Lower leg skin (tissue), 3 donors: ENCODE measurements around the gene OGFR.

ENCODE experiments used
- CTCF ChIP-seq, 3 donors: fragments of 450-650 bp; IDR thresholded peaks; one replicate each; pipeline ENCODE4 v1.5.1; 2016; ENCODE audit warnings: antibody characterized with exemption in 3 of 3, mild to moderate bottlenecking in 3 of 3, moderate library complexity in 2 of 3
- POLR2A ChIP-seq, 2 donors: fragments of 450-650 bp; IDR thresholded peaks; one replicate each; pipeline ENCODE4 v1.6.1; 2016 to 2017; ENCODE audit warnings: antibody characterized with exemption in 2 of 2, mild to moderate bottlenecking in 1 of 2, moderate library complexity in 1 of 2

DNA sequence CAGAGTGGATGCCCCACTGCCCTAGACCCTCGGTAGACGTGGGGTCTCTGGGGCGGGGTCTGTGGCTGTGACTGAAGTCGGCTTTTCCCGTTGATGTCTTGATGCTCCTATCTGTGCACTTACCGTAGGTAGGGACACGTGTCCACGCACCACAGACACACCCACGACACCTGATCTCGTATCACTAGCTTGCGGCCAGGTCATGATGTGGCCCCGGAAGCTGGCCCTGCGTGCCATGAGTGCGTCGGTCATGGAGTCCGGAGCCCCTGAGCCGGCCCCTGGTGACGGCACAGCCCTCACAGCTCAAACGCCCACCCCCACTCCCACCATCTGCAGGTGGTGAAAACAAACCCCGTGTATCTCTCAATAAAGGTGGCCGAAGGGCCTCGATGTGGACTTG, 42.3 kb upstream of the OGFR start:
- TF ChIP-seq CTCF (IDR thresholded peaks at IDR 0.05) (no peak), POLR2A (IDR thresholded peaks at IDR 0.05) (no peak)
